ENCODE measurements around the gene SELP.
"Not testable (repeated sequence)": the region's sequence is repeated elsewhere in the genome, so short reads cannot be mapped to it uniquely, and the experiment has no call there.

DNA sequence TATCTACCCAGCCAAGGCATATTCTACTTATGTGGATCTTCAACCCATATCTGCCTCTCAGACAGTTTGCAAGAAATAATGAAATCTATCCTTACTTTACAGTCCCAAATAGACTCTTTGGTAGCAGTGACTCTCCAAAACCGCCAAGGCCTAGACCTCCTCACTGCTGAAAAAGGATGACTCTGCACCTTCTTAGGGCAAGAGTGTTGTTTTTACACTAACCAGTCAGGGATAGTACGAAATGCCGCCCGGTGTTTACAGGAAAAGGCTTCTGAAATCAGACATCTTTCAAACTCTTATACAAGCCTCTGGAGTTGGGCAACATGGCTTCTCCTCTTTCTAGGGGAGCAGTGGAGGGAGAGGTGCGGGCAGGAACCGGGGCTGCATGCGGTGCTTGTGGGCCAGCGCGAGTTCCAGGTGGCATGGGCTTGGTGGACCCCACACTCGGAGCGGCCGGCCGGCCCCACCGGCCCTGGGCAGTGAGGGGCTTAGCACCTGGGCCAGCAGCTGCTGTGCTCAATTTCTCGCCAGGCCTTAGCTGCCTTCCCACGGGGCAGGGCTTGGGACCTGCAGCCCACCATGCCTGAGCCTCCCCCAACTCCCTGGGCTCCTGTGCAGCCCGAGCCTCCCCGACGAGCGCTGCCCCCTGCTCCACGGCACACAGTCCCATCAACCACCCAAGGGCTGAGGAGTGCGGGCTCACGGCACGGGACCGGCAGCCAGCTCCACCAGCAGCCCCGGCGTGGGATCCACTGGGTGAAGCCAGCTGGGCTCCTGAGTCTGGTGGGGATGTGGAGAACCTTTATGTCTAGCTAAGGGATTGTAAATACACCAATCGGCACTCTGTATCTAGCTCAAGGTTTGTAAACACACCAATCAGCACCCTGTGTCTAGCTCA, 38.0 kb upstream of the SELP start:
- TF ChIP-seq, protein P1, sequence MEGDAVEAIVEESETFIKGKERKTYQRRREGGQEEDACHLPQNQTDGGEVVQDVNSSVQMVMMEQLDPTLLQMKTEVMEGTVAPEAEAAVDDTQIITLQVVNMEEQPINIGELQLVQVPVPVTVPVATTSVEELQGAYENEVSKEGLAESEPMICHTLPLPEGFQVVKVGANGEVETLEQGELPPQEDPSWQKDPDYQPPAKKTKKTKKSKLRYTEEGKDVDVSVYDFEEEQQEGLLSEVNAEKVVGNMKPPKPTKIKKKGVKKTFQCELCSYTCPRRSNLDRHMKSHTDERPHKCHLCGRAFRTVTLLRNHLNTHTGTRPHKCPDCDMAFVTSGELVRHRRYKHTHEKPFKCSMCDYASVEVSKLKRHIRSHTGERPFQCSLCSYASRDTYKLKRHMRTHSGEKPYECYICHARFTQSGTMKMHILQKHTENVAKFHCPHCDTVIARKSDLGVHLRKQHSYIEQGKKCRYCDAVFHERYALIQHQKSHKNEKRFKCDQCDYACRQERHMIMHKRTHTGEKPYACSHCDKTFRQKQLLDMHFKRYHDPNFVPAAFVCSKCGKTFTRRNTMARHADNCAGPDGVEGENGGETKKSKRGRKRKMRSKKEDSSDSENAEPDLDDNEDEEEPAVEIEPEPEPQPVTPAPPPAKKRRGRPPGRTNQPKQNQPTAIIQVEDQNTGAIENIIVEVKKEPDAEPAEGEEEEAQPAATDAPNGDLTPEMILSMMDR (IDR thresholded peaks at IDR 0.05 in 4 of 5, conservative IDR thresholded peaks at IDR 0.05 in 1 of 5) = not testable (repeated sequence)
- TF ChIP-seq POLR2A (IDR thresholded peaks at IDR 0.05) = not testable (repeated sequence)
